ENCODE data around the gene ANXA6. TPM values are rescaled to one million over a fixed set of nuclear protein-coding genes. Genes with fewer than 3 reads are reported as not detected.

The ANXA6 gene
- total and polyA plus RNA-seq, 2 donors from 2014 or later = 107 to 183 TPM

DNA sequence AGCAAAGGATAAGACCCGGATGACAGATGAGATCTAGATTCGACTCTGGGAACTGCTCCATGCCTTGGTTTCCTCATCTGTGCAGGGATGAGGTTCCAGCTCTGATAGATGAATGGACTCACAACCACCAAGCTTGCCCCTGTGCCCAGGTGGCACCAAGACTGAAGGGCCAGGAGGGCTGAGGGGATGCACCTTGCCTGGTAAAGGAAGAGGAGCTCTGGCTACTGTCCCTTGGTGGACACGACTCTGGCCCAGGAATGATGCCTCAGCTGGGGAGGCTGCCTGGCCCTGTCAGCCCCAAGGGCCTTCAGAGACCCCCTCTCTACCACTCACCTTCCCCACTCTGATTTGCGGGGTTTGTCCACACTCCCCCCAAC, 24.9 kb upstream of the ANXA6 start:
- Histone ChIP-seq H3K27ac (ENCODE audit: low read depth in 2 of 2, low read length in 2 of 2) (no peak overlapping the region), H3K4me3 (ENCODE audit: low read length in 3 of 3) (no peak overlapping the region), H3K9me3 (ENCODE audit: control insufficient read depth in 2 of 3, insufficient read depth in 1 of 3, low read length in 3 of 3) (no peaks in the 10 kb centered on the region), H3K36me3 (ENCODE audit: control insufficient read depth in 2 of 3, insufficient read depth in 3 of 3, low read length in 3 of 3) (no peaks in the 10 kb centered on the region), H3K4me1 (ENCODE audit: control insufficient read depth in 2 of 3, insufficient read depth in 2 of 3, low read depth in 1 of 3, low read length in 3 of 3) (no peaks in the 10 kb centered on the region), H3K27me3 (ENCODE audit: control insufficient read depth, insufficient read depth, low read length) (no peaks in the 10 kb centered on the region), H3K9ac (ENCODE audit: low read length in 3 of 3) (no peak overlapping the region)
- FAIRE-seq = no peak
- DNase-seq = no peak
- TF ChIP-seq, protein P1, sequence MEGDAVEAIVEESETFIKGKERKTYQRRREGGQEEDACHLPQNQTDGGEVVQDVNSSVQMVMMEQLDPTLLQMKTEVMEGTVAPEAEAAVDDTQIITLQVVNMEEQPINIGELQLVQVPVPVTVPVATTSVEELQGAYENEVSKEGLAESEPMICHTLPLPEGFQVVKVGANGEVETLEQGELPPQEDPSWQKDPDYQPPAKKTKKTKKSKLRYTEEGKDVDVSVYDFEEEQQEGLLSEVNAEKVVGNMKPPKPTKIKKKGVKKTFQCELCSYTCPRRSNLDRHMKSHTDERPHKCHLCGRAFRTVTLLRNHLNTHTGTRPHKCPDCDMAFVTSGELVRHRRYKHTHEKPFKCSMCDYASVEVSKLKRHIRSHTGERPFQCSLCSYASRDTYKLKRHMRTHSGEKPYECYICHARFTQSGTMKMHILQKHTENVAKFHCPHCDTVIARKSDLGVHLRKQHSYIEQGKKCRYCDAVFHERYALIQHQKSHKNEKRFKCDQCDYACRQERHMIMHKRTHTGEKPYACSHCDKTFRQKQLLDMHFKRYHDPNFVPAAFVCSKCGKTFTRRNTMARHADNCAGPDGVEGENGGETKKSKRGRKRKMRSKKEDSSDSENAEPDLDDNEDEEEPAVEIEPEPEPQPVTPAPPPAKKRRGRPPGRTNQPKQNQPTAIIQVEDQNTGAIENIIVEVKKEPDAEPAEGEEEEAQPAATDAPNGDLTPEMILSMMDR (IDR thresholded peaks at IDR 0.05; ENCODE audit: borderline replicate concordance, extremely low read depth, insufficient read depth) = no peak
- intact Hi-C loops (cut with DNase I) = no loop called here

DNA sequence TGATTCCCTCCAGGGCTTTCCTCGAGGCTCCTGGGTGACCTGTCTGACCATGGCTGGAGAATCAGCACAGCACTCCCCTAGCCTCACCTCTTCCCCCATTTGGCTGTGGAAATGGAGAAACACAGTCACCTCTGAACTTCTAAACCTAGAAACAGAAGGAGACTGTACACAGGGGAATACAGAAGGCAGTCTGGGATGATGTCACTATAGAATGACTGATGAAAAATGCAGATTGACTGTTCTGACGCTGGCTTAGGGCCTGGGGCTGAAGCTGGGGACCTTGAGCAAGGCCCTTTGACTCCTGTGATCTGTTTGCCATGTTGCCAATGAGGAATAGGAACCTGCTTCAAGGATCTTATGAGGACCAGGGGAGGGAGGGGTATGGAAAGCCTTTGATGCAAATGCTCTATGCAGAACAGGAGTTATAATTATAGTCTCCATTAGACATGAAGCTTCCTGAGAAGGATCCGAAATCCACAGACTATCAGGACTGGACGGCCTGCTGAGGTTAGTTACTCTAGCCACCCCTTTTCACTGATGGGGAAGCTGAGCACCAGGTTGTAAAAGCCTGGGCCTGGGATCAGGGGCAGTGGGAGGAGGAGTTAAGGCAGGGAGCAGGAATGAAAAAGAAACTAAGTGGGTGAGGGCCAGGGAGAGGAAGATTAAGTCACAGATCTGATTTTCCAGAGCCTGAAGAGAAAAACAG, 24.4 kb upstream of the ANXA6 start:
- Histone ChIP-seq H3K9ac (ENCODE audit: low read length in 3 of 3) (no peak overlapping the region), H3K27me3 (ENCODE audit: control insufficient read depth, insufficient read depth, low read length) (no peaks in the 10 kb centered on the region), H3K36me3 (ENCODE audit: control insufficient read depth in 2 of 3, insufficient read depth in 3 of 3, low read length in 3 of 3) (no peaks in the 10 kb centered on the region), H3K4me3 (ENCODE audit: low read length in 3 of 3) (no peak overlapping the region), H3K4me1 (ENCODE audit: control insufficient read depth in 2 of 3, insufficient read depth in 2 of 3, low read depth in 1 of 3, low read length in 3 of 3) (no peaks in the 10 kb centered on the region), H3K27ac (ENCODE audit: low read depth in 2 of 2, low read length in 2 of 2) (no peak overlapping the region), H3K9me3 (ENCODE audit: control insufficient read depth in 2 of 3, insufficient read depth in 1 of 3, low read length in 3 of 3) (no peaks in the 10 kb centered on the region)
- FAIRE-seq (no peak), DNase-seq (no peak)
- intact Hi-C loops (cut with DNase I) = no loop called here
- TF ChIP-seq, protein P1 (IDR thresholded peaks at IDR 0.05; ENCODE audit: borderline replicate concordance, extremely low read depth, insufficient read depth) = no peak

DNA sequence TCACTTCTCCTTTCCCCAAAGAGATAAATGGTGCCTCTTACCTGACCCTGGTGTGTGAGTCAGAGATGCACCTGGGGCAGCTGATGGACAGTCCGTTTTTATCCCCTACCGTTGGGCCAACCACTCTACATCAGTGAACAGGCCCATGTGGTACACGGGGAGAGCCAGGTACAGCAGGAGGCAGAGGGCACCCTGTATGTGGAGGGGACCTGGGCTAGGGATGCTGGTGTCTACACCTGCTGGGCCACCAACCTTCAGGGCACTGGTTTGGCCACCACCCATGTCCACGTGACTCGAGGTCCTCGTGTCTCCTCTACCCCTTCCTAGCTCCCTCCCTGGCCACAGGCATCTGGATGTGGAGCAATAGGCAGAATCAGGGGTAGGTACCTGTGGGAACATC, 22.7 kb upstream of the ANXA6 start:
- DNase-seq (no peak), FAIRE-seq (no peak)
- Histone ChIP-seq H3K9me3 (ENCODE audit: control insufficient read depth in 2 of 3, insufficient read depth in 1 of 3, low read length in 3 of 3) (no peaks in the 10 kb centered on the region), H3K27me3 (ENCODE audit: control insufficient read depth, insufficient read depth, low read length) (no peaks in the 10 kb centered on the region), H3K4me3 (ENCODE audit: low read length in 3 of 3) (no peak overlapping the region), H3K4me1 (ENCODE audit: control insufficient read depth in 2 of 3, insufficient read depth in 2 of 3, low read depth in 1 of 3, low read length in 3 of 3) (no peaks in the 10 kb centered on the region), H3K27ac (ENCODE audit: low read depth in 2 of 2, low read length in 2 of 2) (no peak overlapping the region), H3K36me3 (ENCODE audit: control insufficient read depth in 2 of 3, insufficient read depth in 3 of 3, low read length in 3 of 3) (no peaks in the 10 kb centered on the region), H3K9ac (ENCODE audit: low read length in 3 of 3) (no peak overlapping the region)
- intact Hi-C loops (cut with DNase I) = no loop called here
- TF ChIP-seq, protein P1 (IDR thresholded peaks at IDR 0.05; ENCODE audit: borderline replicate concordance, extremely low read depth, insufficient read depth) = no peak

DNA sequence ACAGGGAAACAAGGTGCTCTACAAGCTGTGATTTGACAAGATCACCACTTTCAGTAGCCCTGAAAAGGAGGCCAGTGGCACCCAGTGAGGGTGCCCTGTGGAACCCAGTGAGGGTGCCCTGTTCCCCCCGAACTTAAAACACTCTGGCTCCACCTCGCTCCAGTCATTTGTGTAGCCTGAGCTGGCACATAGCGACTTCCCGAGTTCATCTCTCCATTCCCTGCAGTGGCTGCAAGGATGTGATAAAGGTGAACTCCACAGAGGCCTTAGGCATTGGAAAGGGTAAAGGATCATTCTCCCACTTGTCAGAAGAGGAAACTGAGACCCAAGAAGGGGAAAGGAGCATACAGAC, 21.9 kb upstream of the ANXA6 start:
- Histone ChIP-seq H3K9me3 (ENCODE audit: control insufficient read depth in 2 of 3, insufficient read depth in 1 of 3, low read length in 3 of 3) (no peaks in the 10 kb centered on the region), H3K27me3 (ENCODE audit: control insufficient read depth, insufficient read depth, low read length) (no peaks in the 10 kb centered on the region), H3K27ac (ENCODE audit: low read depth in 2 of 2, low read length in 2 of 2) (no peak overlapping the region), H3K9ac (ENCODE audit: low read length in 3 of 3) (no peak overlapping the region), H3K4me3 (ENCODE audit: low read length in 3 of 3) (no peak overlapping the region), H3K36me3 (ENCODE audit: control insufficient read depth in 2 of 3, insufficient read depth in 3 of 3, low read length in 3 of 3) (no peaks in the 10 kb centered on the region), H3K4me1 (ENCODE audit: control insufficient read depth in 2 of 3, insufficient read depth in 2 of 3, low read depth in 1 of 3, low read length in 3 of 3) (no peaks in the 10 kb centered on the region)
- TF ChIP-seq, protein P1 (IDR thresholded peaks at IDR 0.05; ENCODE audit: borderline replicate concordance, extremely low read depth, insufficient read depth) = no peak
- intact Hi-C loops (cut with DNase I) = no loop called here
- FAIRE-seq (no peak), DNase-seq (no peak)

Measured in kidney (tissue), 14 donors.